ENCODE results near the gene PTPRD.

The PTPRD gene

GRCh38 chr9:8579661-8580060 lies 2033.1 kb downstream of the PTPRD start:
- no peaks in the 10 kb centered on the region for H3K4me1 ChIP-seq (ENCODE audit: insufficient read depth, insufficient read length)
- DNase-seq (ENCODE audit: low read depth, low spot score), result no peak
- no peaks in the 10 kb centered on the region for H3K36me3 ChIP-seq (ENCODE audit: insufficient read depth, insufficient read length, low read length)
- no peaks in the 10 kb centered on the region for H3K27me3 ChIP-seq (ENCODE audit: insufficient read depth, insufficient read length)
- no peak overlapping the region for H3K4me3 ChIP-seq (ENCODE audit: insufficient read length, low read depth)
- no peaks in the 10 kb centered on the region for H3K9me3 ChIP-seq (ENCODE audit: insufficient read depth, low read length)
- H3K9ac ChIP-seq (ENCODE audit: insufficient read length, low read depth), result no peak overlapping the region
- TF ChIP-seq ZNF274 (IDR thresholded peaks at IDR 0.05; ENCODE audit: low read depth, low read length) (no peak), YY1 (IDR thresholded peaks at IDR 0.05; ENCODE audit: insufficient read depth, insufficient read length) (no peak), SUZ12 (IDR thresholded peaks at IDR 0.05; ENCODE audit: extremely low read depth, insufficient read depth, insufficient read length) (no peak)

- no peak for DNase-seq (ENCODE audit: low read depth, low spot score)
- TF ChIP-seq ZNF274 (IDR thresholded peaks at IDR 0.05; ENCODE audit: low read depth, low read length), result no peak
- TF ChIP-seq SUZ12 (IDR thresholded peaks at IDR 0.05; ENCODE audit: extremely low read depth, insufficient read depth, insufficient read length), result no peak
- no peak for TF ChIP-seq YY1 (IDR thresholded peaks at IDR 0.05; ENCODE audit: insufficient read depth, insufficient read length)
- Histone ChIP-seq H3K9me3 (ENCODE audit: insufficient read depth, low read length) (no peaks in the 10 kb centered on the region), H3K9ac (ENCODE audit: insufficient read length, low read depth) (no peak overlapping the region), H3K4me3 (ENCODE audit: insufficient read length, low read depth) (no peak overlapping the region), H3K4me1 (ENCODE audit: insufficient read depth, insufficient read length) (no peaks in the 10 kb centered on the region), H3K27me3 (ENCODE audit: insufficient read depth, insufficient read length) (no peaks in the 10 kb centered on the region), H3K36me3 (ENCODE audit: insufficient read depth, insufficient read length, low read length) (no peaks in the 10 kb centered on the region)
Measured at GRCh38 chr9:8576741-8577140, 2036.1 kb downstream of the PTPRD start.

GRCh38 chr9:8574846-8575245 lies 2038.0 kb downstream of the PTPRD start:
- H3K4me1 ChIP-seq (ENCODE audit: insufficient read depth, insufficient read length), result no peaks in the 10 kb centered on the region
- H3K4me3 ChIP-seq (ENCODE audit: insufficient read length, low read depth), result no peak overlapping the region
- no peaks in the 10 kb centered on the region for H3K9me3 ChIP-seq (ENCODE audit: insufficient read depth, low read length)
- TF ChIP-seq SUZ12 (IDR thresholded peaks at IDR 0.05; ENCODE audit: extremely low read depth, insufficient read depth, insufficient read length), result no peak
- TF ChIP-seq YY1 (IDR thresholded peaks at IDR 0.05; ENCODE audit: insufficient read depth, insufficient read length), result no peak
- TF ChIP-seq ZNF274 (IDR thresholded peaks at IDR 0.05; ENCODE audit: low read depth, low read length), result no peak
- H3K27me3 ChIP-seq (ENCODE audit: insufficient read depth, insufficient read length), result no peaks in the 10 kb centered on the region
- no peak for DNase-seq (ENCODE audit: low read depth, low spot score)
- H3K36me3 ChIP-seq (ENCODE audit: insufficient read depth, insufficient read length, low read length), result no peaks in the 10 kb centered on the region
- no peak overlapping the region for H3K9ac ChIP-seq (ENCODE audit: insufficient read length, low read depth)

- no peak for TF ChIP-seq SUZ12 (IDR thresholded peaks at IDR 0.05; ENCODE audit: extremely low read depth, insufficient read depth, insufficient read length)
- no peaks in the 10 kb centered on the region for H3K4me1 ChIP-seq (ENCODE audit: insufficient read depth, insufficient read length)
- H3K9ac ChIP-seq (ENCODE audit: insufficient read length, low read depth), result no peak overlapping the region
- no peaks in the 10 kb centered on the region for H3K9me3 ChIP-seq (ENCODE audit: insufficient read depth, low read length)
- DNase-seq (ENCODE audit: low read depth, low spot score), result no peak
- H3K27me3 ChIP-seq (ENCODE audit: insufficient read depth, insufficient read length), result no peaks in the 10 kb centered on the region
- no peak overlapping the region for H3K4me3 ChIP-seq (ENCODE audit: insufficient read length, low read depth)
- H3K36me3 ChIP-seq (ENCODE audit: insufficient read depth, insufficient read length, low read length), result no peaks in the 10 kb centered on the region
Measured at GRCh38 chr9:8572209-8572608, 2040.6 kb downstream of the PTPRD start.

GRCh38 chr9:8571643-8572042 lies 2041.2 kb downstream of the PTPRD start:
- no peak for DNase-seq (ENCODE audit: low read depth, low spot score)
- Histone ChIP-seq H3K36me3 (ENCODE audit: insufficient read depth, insufficient read length, low read length) (no peaks in the 10 kb centered on the region), H3K4me1 (ENCODE audit: insufficient read depth, insufficient read length) (no peaks in the 10 kb centered on the region), H3K27me3 (ENCODE audit: insufficient read depth, insufficient read length) (no peaks in the 10 kb centered on the region), H3K4me3 (ENCODE audit: insufficient read length, low read depth) (no peak overlapping the region), H3K9ac (ENCODE audit: insufficient read length, low read depth) (no peak overlapping the region), H3K9me3 (ENCODE audit: insufficient read depth, low read length) (no peaks in the 10 kb centered on the region)
- TF ChIP-seq ZNF274 (IDR thresholded peaks at IDR 0.05; ENCODE audit: low read depth, low read length) (no peak), SUZ12 (IDR thresholded peaks at IDR 0.05; ENCODE audit: extremely low read depth, insufficient read depth, insufficient read length) (no peak), YY1 (IDR thresholded peaks at IDR 0.05; ENCODE audit: insufficient read depth, insufficient read length) (no peak)

- no peaks in the 10 kb centered on the region for H3K36me3 ChIP-seq (ENCODE audit: insufficient read depth, insufficient read length, low read length)
- H3K9me3 ChIP-seq (ENCODE audit: insufficient read depth, low read length), result no peaks in the 10 kb centered on the region
- no peaks in the 10 kb centered on the region for H3K27me3 ChIP-seq (ENCODE audit: insufficient read depth, insufficient read length)
- no peak overlapping the region for H3K4me3 ChIP-seq (ENCODE audit: insufficient read length, low read depth)
- H3K9ac ChIP-seq (ENCODE audit: insufficient read length, low read depth), result no peak overlapping the region
- no peak for TF ChIP-seq SUZ12 (IDR thresholded peaks at IDR 0.05; ENCODE audit: extremely low read depth, insufficient read depth, insufficient read length)
- no peak for TF ChIP-seq ZNF274 (IDR thresholded peaks at IDR 0.05; ENCODE audit: low read depth, low read length)
- TF ChIP-seq YY1 (IDR thresholded peaks at IDR 0.05; ENCODE audit: insufficient read depth, insufficient read length), result no peak
- DNase-seq (ENCODE audit: low read depth, low spot score), result no peak
- H3K4me1 ChIP-seq (ENCODE audit: insufficient read depth, insufficient read length), result no peaks in the 10 kb centered on the region
Measured at GRCh38 chr9:8570776-8571175, 2042.0 kb downstream of the PTPRD start.

DNA sequence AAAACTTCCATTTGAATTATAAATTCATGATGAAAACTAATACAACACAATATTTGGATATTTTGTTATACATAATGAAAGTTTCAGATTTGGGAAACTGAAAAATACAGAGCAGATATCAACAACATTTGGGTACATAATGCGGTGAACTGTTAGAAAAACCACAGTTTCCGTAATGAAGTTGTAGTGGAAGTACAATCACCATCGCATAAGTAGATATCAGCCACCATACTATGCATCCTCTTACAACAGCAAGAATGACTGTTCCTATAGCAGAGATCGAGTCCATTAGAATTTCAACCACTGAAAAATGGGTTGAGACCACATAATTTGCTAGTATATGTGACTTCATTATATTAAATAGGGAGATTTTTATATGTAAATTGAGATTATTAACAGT lies 2043.0 kb downstream of the PTPRD start:
- no peaks in the 10 kb centered on the region for H3K4me1 ChIP-seq (ENCODE audit: insufficient read depth, insufficient read length)
- no peaks in the 10 kb centered on the region for H3K36me3 ChIP-seq (ENCODE audit: insufficient read depth, insufficient read length, low read length)
- no peak for TF ChIP-seq YY1 (IDR thresholded peaks at IDR 0.05; ENCODE audit: insufficient read depth, insufficient read length)
- no peak for TF ChIP-seq ZNF274 (IDR thresholded peaks at IDR 0.05; ENCODE audit: low read depth, low read length)
- no peak for TF ChIP-seq SUZ12 (IDR thresholded peaks at IDR 0.05; ENCODE audit: extremely low read depth, insufficient read depth, insufficient read length)
- DNase-seq (ENCODE audit: low read depth, low spot score), result no peak
- no peaks in the 10 kb centered on the region for H3K27me3 ChIP-seq (ENCODE audit: insufficient read depth, insufficient read length)
- H3K9me3 ChIP-seq (ENCODE audit: insufficient read depth, low read length), result no peaks in the 10 kb centered on the region
- no peak overlapping the region for H3K4me3 ChIP-seq (ENCODE audit: insufficient read length, low read depth)
- no peak overlapping the region for H3K9ac ChIP-seq (ENCODE audit: insufficient read length, low read depth)
